A673 (cell line): Measurements from ENCODE around the gene CFL2.

Source experiments
- CTCF ChIP-seq: fragments of 300-800, 200-600 bp; sonication (generic); conservative IDR thresholded peaks from 2 replicates; pipeline ENCODE4 v1.5.1; 2017; ENCODE audit warnings: low read depth, mild to moderate bottlenecking, antibody characterized with exemption, low read length, moderate library complexity, mixed read lengths
- EZH2 ChIP-seq: fragments of 200-600 bp; sonication (generic); IDR thresholded peaks from 2 replicates; pipeline ENCODE4 v1.6.1; 2017; ENCODE audit warnings: borderline replicate concordance, low read depth, mild to moderate bottlenecking, mixed read lengths, antibody characterized with exemption, low read length; ENCODE audit not compliant: poor library complexity, severe bottlenecking

GRCh38 chr14:34755215-34755614, 40.8 kb upstream of the CFL2 start:
- no peak for TF ChIP-seq CTCF
- no peak for TF ChIP-seq EZH2
